ENCODE measurements around the gene FXR1. TPM values are rescaled to one million over a fixed set of nuclear protein-coding genes. Genes with fewer than 3 reads are reported as not detected.

FXR1 gene
- total and polyA plus RNA-seq, 4 donors = 18.6 to 72.9 (median 46.6) TPM

DNA sequence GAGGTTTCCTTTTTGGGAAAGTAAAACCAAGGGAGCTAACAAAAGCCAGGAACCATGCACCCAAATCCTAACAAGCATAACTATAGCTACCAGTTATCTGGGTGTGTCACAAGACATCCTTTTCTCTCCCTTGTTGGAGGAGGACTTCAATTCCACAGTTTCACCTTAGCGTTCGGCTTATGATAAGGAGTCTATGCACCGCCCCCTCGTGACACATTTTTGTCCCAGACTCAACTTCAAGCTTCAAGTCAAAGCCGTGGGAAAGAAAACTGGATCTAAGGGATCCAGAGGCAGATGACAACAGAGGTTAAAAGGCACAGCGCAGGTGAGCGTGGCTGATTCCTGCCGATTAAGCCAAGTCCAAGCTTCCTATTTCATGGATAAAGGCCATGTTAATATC is 13.9 kb upstream of the FXR1 start:
- Histone ChIP-seq H3K27ac (ENCODE audit: low read depth in 1 of 2, low read length in 2 of 2) (no peak overlapping the region), H3K9me3 (ENCODE audit: control insufficient read depth in 4 of 4, low read length in 3 of 4) (peaks cover 0 to 7% (median 2%) of the 10 kb centered on the region in 4 donors), H3K27me3 (ENCODE audit: control insufficient read depth in 4 of 4, insufficient read depth in 4 of 4, low read length in 3 of 4) (no peaks in the 10 kb centered on the region), H3K9ac (ENCODE audit: low read depth in 1 of 2, low read length in 2 of 2) (no peak overlapping the region), H3K4me3 (ENCODE audit: low read depth in 1 of 3, low read length in 3 of 3) (no peak overlapping the region), H3K4me1 (ENCODE audit: control insufficient read depth in 4 of 4, insufficient read depth in 4 of 4, low read length in 3 of 4) (no peaks in the 10 kb centered on the region), H3K36me3 (ENCODE audit: control insufficient read depth in 4 of 4, insufficient read depth in 3 of 4, low read depth in 1 of 4, low read length in 3 of 4) (no peaks in the 10 kb centered on the region)
- WGBS = 90% methylated on average over 8 of the region's 8 CpGs
- no peak for DNase-seq (ENCODE audit: low spot score)
- TF ChIP-seq, protein P1, sequence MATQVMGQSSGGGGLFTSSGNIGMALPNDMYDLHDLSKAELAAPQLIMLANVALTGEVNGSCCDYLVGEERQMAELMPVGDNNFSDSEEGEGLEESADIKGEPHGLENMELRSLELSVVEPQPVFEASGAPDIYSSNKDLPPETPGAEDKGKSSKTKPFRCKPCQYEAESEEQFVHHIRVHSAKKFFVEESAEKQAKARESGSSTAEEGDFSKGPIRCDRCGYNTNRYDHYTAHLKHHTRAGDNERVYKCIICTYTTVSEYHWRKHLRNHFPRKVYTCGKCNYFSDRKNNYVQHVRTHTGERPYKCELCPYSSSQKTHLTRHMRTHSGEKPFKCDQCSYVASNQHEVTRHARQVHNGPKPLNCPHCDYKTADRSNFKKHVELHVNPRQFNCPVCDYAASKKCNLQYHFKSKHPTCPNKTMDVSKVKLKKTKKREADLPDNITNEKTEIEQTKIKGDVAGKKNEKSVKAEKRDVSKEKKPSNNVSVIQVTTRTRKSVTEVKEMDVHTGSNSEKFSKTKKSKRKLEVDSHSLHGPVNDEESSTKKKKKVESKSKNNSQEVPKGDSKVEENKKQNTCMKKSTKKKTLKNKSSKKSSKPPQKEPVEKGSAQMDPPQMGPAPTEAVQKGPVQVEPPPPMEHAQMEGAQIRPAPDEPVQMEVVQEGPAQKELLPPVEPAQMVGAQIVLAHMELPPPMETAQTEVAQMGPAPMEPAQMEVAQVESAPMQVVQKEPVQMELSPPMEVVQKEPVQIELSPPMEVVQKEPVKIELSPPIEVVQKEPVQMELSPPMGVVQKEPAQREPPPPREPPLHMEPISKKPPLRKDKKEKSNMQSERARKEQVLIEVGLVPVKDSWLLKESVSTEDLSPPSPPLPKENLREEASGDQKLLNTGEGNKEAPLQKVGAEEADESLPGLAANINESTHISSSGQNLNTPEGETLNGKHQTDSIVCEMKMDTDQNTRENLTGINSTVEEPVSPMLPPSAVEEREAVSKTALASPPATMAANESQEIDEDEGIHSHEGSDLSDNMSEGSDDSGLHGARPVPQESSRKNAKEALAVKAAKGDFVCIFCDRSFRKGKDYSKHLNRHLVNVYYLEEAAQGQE (IDR thresholded peaks at IDR 0.05) = no peak
- TF ChIP-seq, protein P2, sequence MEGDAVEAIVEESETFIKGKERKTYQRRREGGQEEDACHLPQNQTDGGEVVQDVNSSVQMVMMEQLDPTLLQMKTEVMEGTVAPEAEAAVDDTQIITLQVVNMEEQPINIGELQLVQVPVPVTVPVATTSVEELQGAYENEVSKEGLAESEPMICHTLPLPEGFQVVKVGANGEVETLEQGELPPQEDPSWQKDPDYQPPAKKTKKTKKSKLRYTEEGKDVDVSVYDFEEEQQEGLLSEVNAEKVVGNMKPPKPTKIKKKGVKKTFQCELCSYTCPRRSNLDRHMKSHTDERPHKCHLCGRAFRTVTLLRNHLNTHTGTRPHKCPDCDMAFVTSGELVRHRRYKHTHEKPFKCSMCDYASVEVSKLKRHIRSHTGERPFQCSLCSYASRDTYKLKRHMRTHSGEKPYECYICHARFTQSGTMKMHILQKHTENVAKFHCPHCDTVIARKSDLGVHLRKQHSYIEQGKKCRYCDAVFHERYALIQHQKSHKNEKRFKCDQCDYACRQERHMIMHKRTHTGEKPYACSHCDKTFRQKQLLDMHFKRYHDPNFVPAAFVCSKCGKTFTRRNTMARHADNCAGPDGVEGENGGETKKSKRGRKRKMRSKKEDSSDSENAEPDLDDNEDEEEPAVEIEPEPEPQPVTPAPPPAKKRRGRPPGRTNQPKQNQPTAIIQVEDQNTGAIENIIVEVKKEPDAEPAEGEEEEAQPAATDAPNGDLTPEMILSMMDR (IDR thresholded peaks at IDR 0.05; ENCODE audit: low read depth, low read length, missing input control) = no peak
- TF ChIP-seq NR2F2 (IDR thresholded peaks at IDR 0.05) (no peak), HNF4A (conservative IDR thresholded peaks at IDR 0.05) (no peak), HNF4G (IDR thresholded peaks at IDR 0.05) (no peak), SP1 (IDR thresholded peaks at IDR 0.05) (no peak)
- TF ChIP-seq, protein P3, sequence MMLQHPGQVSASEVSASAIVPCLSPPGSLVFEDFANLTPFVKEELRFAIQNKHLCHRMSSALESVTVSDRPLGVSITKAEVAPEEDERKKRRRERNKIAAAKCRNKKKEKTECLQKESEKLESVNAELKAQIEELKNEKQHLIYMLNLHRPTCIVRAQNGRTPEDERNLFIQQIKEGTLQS (IDR thresholded peaks at IDR 0.05) = no peak
- TF ChIP-seq, protein P4, sequence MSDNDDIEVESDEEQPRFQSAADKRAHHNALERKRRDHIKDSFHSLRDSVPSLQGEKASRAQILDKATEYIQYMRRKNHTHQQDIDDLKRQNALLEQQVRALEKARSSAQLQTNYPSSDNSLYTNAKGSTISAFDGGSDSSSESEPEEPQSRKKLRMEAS (IDR thresholded peaks at IDR 0.05) = no peak

DNA sequence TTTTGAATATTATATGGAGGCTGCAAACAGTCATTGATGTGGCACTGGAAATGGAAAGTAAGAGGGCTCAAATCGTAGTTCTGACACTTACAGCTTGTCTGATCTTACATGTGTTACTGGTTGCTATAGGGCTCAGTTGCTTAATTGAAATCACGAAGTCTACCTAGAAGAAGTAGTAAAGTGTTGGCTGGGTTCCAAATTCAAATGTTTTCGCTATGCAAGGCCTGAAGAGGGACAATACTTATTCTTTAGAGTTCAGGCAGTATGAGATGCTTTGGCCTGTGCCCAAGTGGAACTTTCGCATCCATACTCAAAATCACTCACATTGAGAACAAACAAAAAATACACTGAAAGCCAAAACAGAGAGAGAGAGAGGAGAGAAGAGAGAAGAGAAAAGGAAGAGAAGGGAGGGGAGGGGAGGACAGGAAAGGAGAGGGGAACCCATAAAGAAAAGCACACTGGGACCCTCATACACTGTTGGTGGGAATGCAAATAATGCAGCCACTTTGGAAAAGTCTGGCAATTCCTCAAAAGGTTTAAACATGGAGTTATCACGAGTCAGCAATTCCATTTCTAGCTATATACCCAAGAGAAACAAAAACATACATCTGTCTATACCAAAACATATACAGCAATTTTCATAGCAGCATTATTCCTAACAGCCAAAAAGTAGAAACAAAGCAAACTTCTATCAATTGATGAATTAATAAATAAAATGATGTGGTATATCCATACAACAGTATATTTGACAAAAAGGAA is 2.9 kb upstream of the FXR1 start:
- H3K9ac ChIP-seq (ENCODE audit: low read depth in 1 of 2, low read length in 2 of 2) = no peak overlapping the region
- DNase-seq (ENCODE audit: low spot score) = no peak
- TF ChIP-seq JUND (IDR thresholded peaks at IDR 0.05) = no peak
- H3K4me1 ChIP-seq (ENCODE audit: control insufficient read depth in 4 of 4, insufficient read depth in 4 of 4, low read length in 3 of 4) = peaks cover 4 to 20% (median 14%) of the 10 kb centered on the region in 4 donors
- no peak overlapping the region for H3K4me3 ChIP-seq (ENCODE audit: low read depth in 1 of 3, low read length in 3 of 3)
- 91% methylated on average over 5 of the region's 5 CpGs for WGBS
- no peaks in the 10 kb centered on the region for H3K36me3 ChIP-seq (ENCODE audit: control insufficient read depth in 4 of 4, insufficient read depth in 3 of 4, low read depth in 1 of 4, low read length in 3 of 4)
- H3K27ac ChIP-seq (ENCODE audit: low read depth in 1 of 2, low read length in 2 of 2) = no peak overlapping the region
- peaks cover 0 to 2% (median 0%) of the 10 kb centered on the region in 4 donors for H3K9me3 ChIP-seq (ENCODE audit: control insufficient read depth in 4 of 4, low read length in 3 of 4)
- no peaks in the 10 kb centered on the region for H3K27me3 ChIP-seq (ENCODE audit: control insufficient read depth in 4 of 4, insufficient read depth in 4 of 4, low read length in 3 of 4)

DNA sequence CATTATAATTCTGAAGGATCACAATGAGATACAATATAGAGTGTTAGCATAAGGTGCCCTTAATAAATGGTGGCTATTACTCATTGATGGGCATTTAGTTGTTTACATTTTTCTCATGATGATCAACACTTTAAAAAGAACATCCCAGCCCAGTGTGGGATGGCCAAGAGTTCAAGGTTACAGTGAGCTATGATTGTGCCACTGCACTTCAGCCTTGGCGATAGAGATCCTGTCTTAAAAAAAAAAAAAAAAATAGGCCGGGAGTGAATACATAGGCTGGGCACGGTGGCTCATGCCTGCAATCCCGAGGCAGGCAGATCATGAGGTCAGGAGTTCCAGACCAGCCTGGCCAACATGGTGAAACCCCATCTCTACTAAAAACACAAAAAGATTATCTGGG is 1.6 kb upstream of the FXR1 start:
- 91% methylated on average over 4 of the region's 4 CpGs for WGBS
- Histone ChIP-seq H3K27ac (ENCODE audit: low read depth in 1 of 2, low read length in 2 of 2) (no peak overlapping the region), H3K9ac (ENCODE audit: low read depth in 1 of 2, low read length in 2 of 2) (no peak overlapping the region), H3K9me3 (ENCODE audit: control insufficient read depth in 4 of 4, low read length in 3 of 4) (no peaks in the 10 kb centered on the region), H3K4me1 (ENCODE audit: control insufficient read depth in 4 of 4, insufficient read depth in 4 of 4, low read length in 3 of 4) (peaks cover 5 to 26% (median 21%) of the 10 kb centered on the region in 4 donors), H3K36me3 (ENCODE audit: control insufficient read depth in 4 of 4, insufficient read depth in 3 of 4, low read depth in 1 of 4, low read length in 3 of 4) (no peaks in the 10 kb centered on the region), H3K27me3 (ENCODE audit: control insufficient read depth in 4 of 4, insufficient read depth in 4 of 4, low read length in 3 of 4) (no peaks in the 10 kb centered on the region), H3K4me3 (ENCODE audit: low read depth in 1 of 3, low read length in 3 of 3) (no peak overlapping the region)
- TF ChIP-seq HNF4G (IDR thresholded peaks at IDR 0.05) (no peak), RXRA (IDR thresholded peaks at IDR 0.05) (no peak), RAD21 (IDR thresholded peaks at IDR 0.05) (no peak), YY1 (IDR thresholded peaks at IDR 0.05) (no peak), FOXA1 (IDR thresholded peaks at IDR 0.05) (no peak), FOXA2 (IDR thresholded peaks at IDR 0.05) (no peak), TAF1 (conservative IDR thresholded peaks at IDR 0.05) (no peak)
- TF ChIP-seq, protein P2 (IDR thresholded peaks at IDR 0.05; ENCODE audit: low read depth, low read length, missing input control) = no peak
- TF ChIP-seq, protein P4 (IDR thresholded peaks at IDR 0.05) = no peak
- no peak for DNase-seq (ENCODE audit: low spot score)
